ENCODE measurements around the gene PLPP4. TPM values are rescaled to one million over a fixed set of nuclear protein-coding genes. Genes with fewer than 3 reads are reported as not detected.

Gene PLPP4
- total RNA-seq, 1 experiment from 2014 or later = 13.8 TPM

- Histone ChIP-seq H3K4me1 (replicated peaks) (peaks cover 49% of the 10 kb centered on the region), H3K4me3 (no peak overlapping the region), H3K27ac (no peak overlapping the region), H3K9me3 (replicated peaks) (no peaks in the 10 kb centered on the region), H3K36me3 (no peaks in the 10 kb centered on the region), H3K27me3 (replicated peaks) (no peaks in the 10 kb centered on the region)
- no peak for DNase-seq (ENCODE audit: low read depth in 1 of 2, low spot score in 2 of 2)
Measured at GRCh38 chr10:120462018-120462682, 5.1 kb downstream of the PLPP4 start.

- H3K4me1 ChIP-seq (replicated peaks) = peaks cover 28% of the 10 kb centered on the region
- no peak overlapping the region for H3K4me3 ChIP-seq
- DNase-seq (ENCODE audit: low read depth in 1 of 2, low spot score in 2 of 2) = no peak
- H3K36me3 ChIP-seq = no peaks in the 10 kb centered on the region
- H3K9me3 ChIP-seq (replicated peaks) = 0 out of 2 replicates have a peak, but pooled peaks cover 2% of the 10 kb centered on the region
- H3K27ac ChIP-seq = no peak overlapping the region
- no peaks in the 10 kb centered on the region for H3K27me3 ChIP-seq (replicated peaks)
Measured at GRCh38 chr10:120465138-120465537, 8.1 kb downstream of the PLPP4 start.

DNA sequence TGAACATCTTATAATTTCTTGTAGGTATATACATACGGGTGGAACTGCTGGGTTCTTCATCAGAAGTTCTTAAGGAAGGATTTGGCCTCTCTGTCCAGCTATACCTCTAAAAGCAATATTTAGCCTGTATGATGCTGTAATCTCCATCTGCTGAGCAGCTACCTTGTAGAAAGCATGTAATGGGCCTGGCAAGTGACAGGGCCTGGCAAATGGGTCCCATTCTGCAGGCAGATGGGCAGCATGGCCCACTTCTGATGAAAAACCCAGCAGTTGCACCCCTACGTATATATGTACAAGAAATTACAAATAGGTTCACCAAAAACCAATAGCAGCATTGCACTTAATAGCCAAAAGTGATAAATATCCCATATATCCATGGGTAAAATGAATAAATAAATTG is 9.0 kb downstream of the PLPP4 start:
- no peak for DNase-seq (ENCODE audit: low read depth in 1 of 2, low spot score in 2 of 2)
- Histone ChIP-seq H3K4me3 (no peak overlapping the region), H3K27me3 (replicated peaks) (no peaks in the 10 kb centered on the region), H3K36me3 (no peaks in the 10 kb centered on the region), H3K27ac (no peak overlapping the region), H3K9me3 (replicated peaks) (0 out of 2 replicates have a peak, but pooled peaks cover 2% of the 10 kb centered on the region), H3K4me1 (replicated peaks) (peaks cover 24% of the 10 kb centered on the region)

DNA sequence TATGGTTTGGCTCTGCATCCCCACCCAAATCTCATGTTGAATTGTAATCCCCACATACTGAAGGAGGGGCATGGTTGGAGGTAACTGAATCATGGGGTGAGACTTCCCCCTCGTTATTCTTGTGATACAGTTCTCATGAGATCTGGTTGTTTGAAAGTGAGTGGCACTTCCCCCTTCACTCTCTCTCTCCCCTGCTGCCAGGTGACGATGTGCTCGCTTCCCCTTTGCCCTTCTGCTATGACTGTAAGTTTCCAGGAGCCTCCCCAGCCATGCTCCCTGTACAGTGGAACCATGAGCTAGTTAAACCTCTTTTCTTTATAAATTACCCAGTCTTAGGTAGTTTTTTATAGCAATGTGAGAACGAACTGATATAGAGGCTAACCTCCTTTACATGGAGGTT is 16.6 kb downstream of the PLPP4 start:
- Histone ChIP-seq H3K27ac (no peak overlapping the region), H3K4me1 (replicated peaks) (peaks cover 39% of the 10 kb centered on the region), H3K27me3 (replicated peaks) (no peaks in the 10 kb centered on the region), H3K4me3 (no peak overlapping the region), H3K36me3 (no peaks in the 10 kb centered on the region), H3K9me3 (replicated peaks) (0 out of 2 replicates have a peak, but pooled peaks cover 2% of the 10 kb centered on the region)
- no peak for DNase-seq (ENCODE audit: low read depth in 1 of 2, low spot score in 2 of 2)

DNA sequence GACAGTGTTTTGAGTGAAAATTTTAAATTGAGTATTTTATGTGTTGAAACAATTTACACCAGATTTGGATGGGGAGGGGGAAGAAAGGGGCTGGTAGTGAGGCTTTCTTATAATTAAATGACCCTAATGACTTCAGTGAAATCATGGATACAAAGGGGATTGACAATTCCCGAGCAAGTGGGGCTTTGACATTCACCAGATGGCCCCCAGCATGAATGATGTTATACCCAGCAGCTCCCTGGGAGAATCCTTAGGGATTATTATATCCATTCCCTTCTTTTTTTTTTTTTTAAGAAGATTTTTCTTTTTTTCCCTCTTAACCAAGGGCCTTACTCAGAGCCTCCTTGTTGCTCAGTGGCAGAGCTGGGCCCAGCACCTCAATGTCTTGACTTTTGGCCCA is 17.9 kb downstream of the PLPP4 start:
- no peak overlapping the region for H3K27ac ChIP-seq

DNA sequence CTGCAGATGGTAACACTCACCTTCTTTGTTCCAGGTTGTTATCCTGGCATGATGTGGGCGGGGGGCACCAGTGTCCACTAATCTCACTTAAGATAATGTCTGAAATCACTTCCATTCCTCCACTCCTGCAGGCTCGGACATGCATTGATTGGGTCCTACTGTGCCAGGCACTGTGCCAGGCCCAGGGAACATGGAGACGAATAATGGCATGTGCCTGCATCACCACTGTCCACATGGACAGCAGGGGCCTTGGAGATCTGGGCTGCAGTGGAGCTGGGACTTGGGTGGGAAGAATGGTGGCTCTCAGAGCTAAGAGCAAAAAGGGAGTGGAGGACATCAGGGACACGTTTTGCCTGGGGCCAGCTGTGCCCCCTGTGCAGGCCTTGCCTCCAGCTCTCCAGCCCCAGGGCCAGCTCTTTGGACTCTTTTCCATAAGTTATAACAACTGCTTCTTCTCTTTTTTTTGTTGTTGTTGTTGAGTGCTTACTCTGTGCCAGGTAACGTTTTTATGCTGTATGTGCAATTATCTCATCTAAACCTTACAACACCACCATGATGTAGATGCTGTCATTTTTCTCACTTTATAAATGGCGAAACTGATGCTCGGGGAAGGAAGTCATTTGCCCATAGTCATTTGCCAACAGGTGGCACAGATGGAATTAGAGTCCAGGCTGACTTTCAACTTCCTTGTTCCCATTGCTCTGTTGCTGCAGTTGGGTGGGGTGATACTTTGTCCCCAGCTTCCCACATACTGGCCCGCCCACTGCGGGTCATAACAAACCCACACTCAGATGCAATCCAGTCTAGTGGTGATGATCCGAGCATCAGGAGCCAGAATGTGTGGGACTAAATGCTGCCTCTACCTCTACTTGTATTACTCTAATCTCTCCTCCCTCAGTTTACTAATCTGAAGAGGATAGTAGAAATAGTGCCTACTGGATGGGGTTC is 19.1 kb downstream of the PLPP4 start:
- H3K4me3 ChIP-seq = no peak overlapping the region
- peaks cover 42% of the 10 kb centered on the region for H3K4me1 ChIP-seq (replicated peaks)
- H3K27ac ChIP-seq = peak overlapping the region; percentile 79; the same call in 1 of the 2 replicates
- H3K27me3 ChIP-seq (replicated peaks) = no peaks in the 10 kb centered on the region
- no peaks in the 10 kb centered on the region for H3K36me3 ChIP-seq
- H3K9me3 ChIP-seq (replicated peaks) = no peaks in the 10 kb centered on the region; the same call in 1 of the 2 replicates
- DNase-seq (ENCODE audit: low read depth in 1 of 2, low spot score in 2 of 2) = no peak

More for the DNA sequence above, 17.9 kb downstream of the PLPP4 start:
- H3K36me3 ChIP-seq = no peaks in the 10 kb centered on the region
- H3K9me3 ChIP-seq (replicated peaks) = 0 out of 2 replicates have a peak, but pooled peaks cover under 1% of the 10 kb centered on the region
- no peak overlapping the region for H3K4me3 ChIP-seq
- no peak for DNase-seq (ENCODE audit: low read depth in 1 of 2, low spot score in 2 of 2)
- no peaks in the 10 kb centered on the region for H3K27me3 ChIP-seq (replicated peaks)
- H3K4me1 ChIP-seq (replicated peaks) = peaks cover 45% of the 10 kb centered on the region

DNA sequence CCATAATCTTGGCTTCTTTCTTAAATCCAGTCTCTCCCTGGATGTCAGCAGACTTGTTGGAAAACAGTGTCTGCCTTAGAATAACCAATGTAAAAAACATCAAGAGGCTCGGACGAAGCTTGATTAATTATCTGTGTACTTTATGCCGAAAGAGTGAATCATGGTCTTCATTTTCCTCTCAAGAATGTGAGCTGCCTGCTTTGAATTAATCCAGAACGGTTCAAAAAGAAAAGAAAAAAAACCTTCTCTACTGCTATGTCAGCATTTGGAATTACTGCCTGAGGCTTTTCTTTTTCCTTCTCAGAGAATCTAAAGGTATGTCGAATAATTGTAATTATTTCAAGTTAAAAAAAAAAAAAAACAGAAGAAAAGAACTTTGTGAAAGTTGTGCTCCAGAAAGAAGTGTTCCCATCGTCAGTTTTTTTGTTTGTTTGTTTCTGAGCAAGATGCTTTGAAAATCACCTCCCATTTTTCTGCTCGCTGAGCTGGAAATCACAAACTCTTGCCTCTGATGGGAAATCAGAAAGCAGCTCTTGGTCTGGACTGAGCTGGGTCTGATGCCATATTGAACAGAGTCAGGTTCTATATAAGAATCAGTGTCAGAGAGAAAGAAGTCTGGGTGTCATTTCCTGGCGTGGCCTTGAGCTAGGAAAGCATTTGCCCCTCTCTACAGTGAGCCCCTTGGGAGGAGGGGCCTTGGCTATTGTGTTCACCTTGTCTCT is 20.2 kb downstream of the PLPP4 start:
- Histone ChIP-seq H3K9me3 (replicated peaks) (peaks cover 8% of the 10 kb centered on the region; the same call in 1 of the 2 replicates), H3K4me1 (replicated peaks) (peaks cover 42% of the 10 kb centered on the region), H3K27ac (peak overlapping the region; percentile 79), H3K36me3 (no peaks in the 10 kb centered on the region), H3K4me3 (no peak overlapping the region), H3K27me3 (replicated peaks) (no peaks in the 10 kb centered on the region)
- peak in 1 of 2 experiments; percentile 56 for DNase-seq (ENCODE audit: low read depth in 1 of 2, low spot score in 2 of 2)

- Histone ChIP-seq H3K4me3 (no peak overlapping the region), H3K4me1 (replicated peaks) (peaks cover 42% of the 10 kb centered on the region), H3K36me3 (no peaks in the 10 kb centered on the region), H3K27ac (peak overlapping the region; percentile 79), H3K27me3 (replicated peaks) (no peaks in the 10 kb centered on the region), H3K9me3 (replicated peaks) (peaks cover 8% of the 10 kb centered on the region; the same call in 1 of the 2 replicates)
- DNase-seq (ENCODE audit: low read depth in 1 of 2, low spot score in 2 of 2) = peak; percentile 65 to 66
Measured at GRCh38 chr10:120477743-120478141, 20.7 kb downstream of the PLPP4 start.

GRCh38 chr10:120478386-120478785 is 21.4 kb downstream of the PLPP4 start:
- Histone ChIP-seq H3K27ac (peak overlapping the region; percentile 79), H3K27me3 (replicated peaks) (no peaks in the 10 kb centered on the region), H3K36me3 (no peaks in the 10 kb centered on the region), H3K4me3 (no peak overlapping the region), H3K4me1 (replicated peaks) (peaks cover 42% of the 10 kb centered on the region), H3K9me3 (replicated peaks) (peaks cover 8% of the 10 kb centered on the region; the same call in 1 of the 2 replicates)
- DNase-seq (ENCODE audit: low read depth in 1 of 2, low spot score in 2 of 2) = peak; percentile 7 to 34

- no peak overlapping the region for H3K4me3 ChIP-seq
- H3K27me3 ChIP-seq (replicated peaks) = no peaks in the 10 kb centered on the region; the same call in 1 of the 2 replicates
- H3K27ac ChIP-seq = no peak overlapping the region
- peak in 1 of 2 experiments; percentile 12 for DNase-seq (ENCODE audit: low read depth in 1 of 2, low spot score in 2 of 2)
- H3K9me3 ChIP-seq (replicated peaks) = peaks cover 8% of the 10 kb centered on the region; the same call in 1 of the 2 replicates
- H3K36me3 ChIP-seq = no peaks in the 10 kb centered on the region
- H3K4me1 ChIP-seq (replicated peaks) = peaks cover 42% of the 10 kb centered on the region
Measured at GRCh38 chr10:120479506-120479905, 22.5 kb downstream of the PLPP4 start.

DNA sequence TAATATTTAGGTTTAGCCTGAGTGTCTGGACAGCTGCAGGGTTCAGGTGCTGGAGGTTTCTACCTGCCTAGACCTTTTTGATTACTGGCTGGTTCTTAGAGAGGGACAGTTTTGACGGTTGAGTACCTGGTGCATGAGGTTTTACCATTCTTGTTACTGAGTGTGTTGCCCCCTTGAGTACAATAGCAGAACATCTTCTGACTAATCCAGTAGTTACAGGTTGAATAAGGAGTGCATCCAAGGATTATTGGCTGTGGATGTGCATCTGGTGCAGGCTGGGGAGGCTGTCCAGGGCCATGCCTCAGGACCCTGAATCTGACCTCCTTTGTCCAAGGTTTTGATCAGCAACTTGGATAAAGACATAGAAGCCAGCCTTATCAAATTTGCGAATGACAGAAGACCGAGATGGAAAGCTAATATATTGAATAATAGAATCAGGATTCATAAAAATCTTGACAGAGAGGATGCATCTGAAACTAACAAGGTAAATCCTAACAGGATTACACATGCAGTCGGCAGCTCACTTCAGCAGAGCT is 23.1 kb downstream of the PLPP4 start:
- Histone ChIP-seq H3K4me3 (no peak overlapping the region), H3K36me3 (no peaks in the 10 kb centered on the region), H3K27ac (no peak overlapping the region), H3K4me1 (replicated peaks) (peaks cover 42% of the 10 kb centered on the region), H3K9me3 (replicated peaks) (peaks cover 8% of the 10 kb centered on the region; the same call in 1 of the 2 replicates), H3K27me3 (replicated peaks) (no peaks in the 10 kb centered on the region; the same call in 1 of the 2 replicates)
- peak in 1 of 2 experiments; percentile 17 for DNase-seq (ENCODE audit: low read depth in 1 of 2, low spot score in 2 of 2)

DNA sequence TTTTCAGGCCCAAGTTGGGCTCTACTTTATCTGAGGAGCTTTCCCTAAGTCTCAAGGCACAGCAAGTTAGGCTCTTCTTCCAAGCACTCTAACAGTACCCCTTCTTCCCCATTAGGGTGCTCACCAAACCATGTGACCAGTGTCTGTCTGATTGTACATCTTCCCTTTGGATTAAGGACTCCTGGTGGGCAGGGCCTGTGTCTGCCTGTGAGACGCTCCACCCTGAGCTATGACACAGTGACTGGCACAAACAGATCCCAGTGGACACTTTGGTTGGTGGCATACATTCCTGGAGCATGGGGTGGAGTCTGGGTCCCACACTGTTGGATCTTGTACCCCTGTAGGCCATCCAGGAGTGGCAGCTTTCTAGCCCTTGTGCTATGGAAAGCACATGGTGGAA is 23.8 kb downstream of the PLPP4 start:
- Histone ChIP-seq H3K36me3 (no peaks in the 10 kb centered on the region), H3K9me3 (replicated peaks) (peaks cover 8% of the 10 kb centered on the region; the same call in 1 of the 2 replicates)

DNA sequence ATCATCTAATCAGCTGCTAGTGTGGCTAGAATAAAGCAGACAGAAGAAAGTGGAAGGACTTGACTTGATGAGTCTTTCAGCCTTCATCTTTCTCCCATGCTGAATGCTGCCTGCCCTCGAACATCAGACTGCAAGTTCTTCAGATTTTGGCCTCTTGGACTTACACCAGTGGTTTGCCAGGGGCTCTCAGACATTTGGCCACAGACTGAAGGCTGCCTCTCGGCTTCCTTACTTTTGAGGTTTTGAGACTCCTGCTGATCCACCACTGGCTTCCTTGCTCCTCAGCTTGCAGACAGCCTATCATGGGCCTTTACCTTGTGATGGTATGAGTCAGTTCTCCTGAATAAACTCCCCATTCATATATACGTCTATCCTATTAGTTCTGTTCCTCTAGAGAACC is 26.0 kb downstream of the PLPP4 start:
- Histone ChIP-seq H3K36me3 (no peaks in the 10 kb centered on the region), H3K4me3 (no peak overlapping the region), H3K9me3 (replicated peaks) (peaks cover 8% of the 10 kb centered on the region; the same call in 1 of the 2 replicates), H3K27ac (no peak overlapping the region), H3K4me1 (replicated peaks) (peaks cover 23% of the 10 kb centered on the region), H3K27me3 (replicated peaks) (no peaks in the 10 kb centered on the region; the same call in 1 of the 2 replicates)
- peak in 1 of 2 experiments; percentile 1 for DNase-seq (ENCODE audit: low read depth in 1 of 2, low spot score in 2 of 2)

More for the DNA sequence above, 23.8 kb downstream of the PLPP4 start:
- H3K27me3 ChIP-seq (replicated peaks) = no peaks in the 10 kb centered on the region; the same call in 1 of the 2 replicates
- H3K4me3 ChIP-seq = no peak overlapping the region
- peaks cover 42% of the 10 kb centered on the region for H3K4me1 ChIP-seq (replicated peaks)
- no peak overlapping the region for H3K27ac ChIP-seq
- DNase-seq (ENCODE audit: low read depth in 1 of 2, low spot score in 2 of 2) = peak in 1 of 2 experiments; percentile 24

Data from SJSA1 (cell line).